Measurements from ENCODE around the gene PSMG3. TPM values are rescaled to one million over a fixed set of nuclear protein-coding genes. Genes with fewer than 3 reads are reported as not detected.

Gene PSMG3
- total RNA-seq, 4 donors from 2014 or later = 13.5 to 39.7 (median 31.5) TPM

GRCh38 chr7:1575809-1576208 is 6.0 kb upstream of the PSMG3 start:
- TF ChIP-seq CTCF (IDR thresholded peaks at IDR 0.05; ENCODE audit: low read depth) = no peak

GRCh38 chr7:1572111-1572822 is 2.4 kb upstream of the PSMG3 start:
- no peak for TF ChIP-seq CTCF (IDR thresholded peaks at IDR 0.05; ENCODE audit: low read depth)

- TF ChIP-seq CTCF (IDR thresholded peaks at IDR 0.05; ENCODE audit: low read depth) = no peak
These were observed 396 bp downstream of the PSMG3 start for GRCh38 chr7:1569440-1569832.

- TF ChIP-seq CTCF (IDR thresholded peaks at IDR 0.05; ENCODE audit: low read depth) = no peak
These were observed 816 bp downstream of the PSMG3 start for GRCh38 chr7:1569016-1569415.

GRCh38 chr7:1567896-1568510 is 1.8 kb downstream of the PSMG3 start:
- no peak for TF ChIP-seq CTCF (IDR thresholded peaks at IDR 0.05; ENCODE audit: low read depth)

- no peak for TF ChIP-seq CTCF (IDR thresholded peaks at IDR 0.05; ENCODE audit: low read depth)
These were observed 2.6 kb downstream of the PSMG3 start for GRCh38 chr7:1567049-1567771.

- no peak for TF ChIP-seq CTCF (IDR thresholded peaks at IDR 0.05; ENCODE audit: low read depth)
These were observed 3.2 kb downstream of the PSMG3 start for GRCh38 chr7:1566687-1567048.

Data from subcutaneous adipose tissue (tissue), 4 donors.